GM21717 (cell line): Measurements from ENCODE around the gene FALEC.

Source experiments
- ATAC-seq: cut with Tn5 transposase; IDR thresholded peaks from one replicate; pipeline ENCODE4 v1.9.1; 2021; ENCODE audit warnings: mild to moderate bottlenecking, moderate library complexity; ENCODE audit not compliant: unreplicated experiment

FALEC gene

GRCh38 chr1:150511985-150512660, 3.4 kb upstream of the FALEC start:
- no peak for ATAC-seq

- no peak for ATAC-seq
These were observed 2.7 kb upstream of the FALEC start for GRCh38 chr1:150512846-150513245.

- no peak for ATAC-seq
These were observed 2.2 kb upstream of the FALEC start for GRCh38 chr1:150513351-150513791.

- ATAC-seq = no peak
These were observed 1.3 kb upstream of the FALEC start for GRCh38 chr1:150514260-150514659.

GRCh38 chr1:150514913-150515327, 632 bp upstream of the FALEC start:
- no peak for ATAC-seq

GRCh38 chr1:150516050-150516591, 569 bp downstream of the FALEC start:
- no peak for ATAC-seq

- no peak for ATAC-seq
These were observed 1.1 kb downstream of the FALEC start for GRCh38 chr1:150516616-150517015.

GRCh38 chr1:150521196-150521968, 5.8 kb downstream of the FALEC start:
- no peak for ATAC-seq

GRCh38 chr1:150525348-150525747, 9.8 kb downstream of the FALEC start:
- ATAC-seq = no peak

- no peak for ATAC-seq
These were observed 12.6 kb downstream of the FALEC start for GRCh38 chr1:150528196-150528595.

GRCh38 chr1:150529017-150529416, 13.5 kb downstream of the FALEC start:
- no peak for ATAC-seq

GRCh38 chr1:150530491-150531159, 15.1 kb downstream of the FALEC start:
- no peak for ATAC-seq

GRCh38 chr1:150532860-150533259, 17.3 kb downstream of the FALEC start:
- ATAC-seq = no peak

GRCh38 chr1:150534002-150534401, 18.4 kb downstream of the FALEC start:
- no peak for ATAC-seq

- ATAC-seq = no peak
These were observed 20.1 kb downstream of the FALEC start for GRCh38 chr1:150535511-150536287.

- ATAC-seq = no peak
These were observed 21.5 kb downstream of the FALEC start for GRCh38 chr1:150536836-150537731.

- ATAC-seq = no peak
These were observed 22.5 kb downstream of the FALEC start for GRCh38 chr1:150537732-150538684.

- no peak for ATAC-seq
These were observed 28.1 kb downstream of the FALEC start for GRCh38 chr1:150543500-150544143.
